HT1080 (cell line): ENCODE results near the gene ASPRV1. TPM values are rescaled to one million over a fixed set of nuclear protein-coding genes. Genes with fewer than 3 reads are reported as not detected.
"Not testable (repeated sequence)": the region's sequence is repeated elsewhere in the genome, so short reads cannot be mapped to it uniquely, and the experiment has no call there.

Source experiments
- DNase-seq: peaks from one replicate; pipeline ENCODE4 v3.0.0-alpha.2; 2015; ENCODE audit warnings: low read depth
- total RNA-seq: library from RNA; depleted of rRNA; stranded (reverse); fragments of >200 nt; shearing (Covaris generic); gene quantifications from 2 replicates; pipeline ENCODE4 v1.2.3, GENCODE V29; 2014

The ASPRV1 gene
- total RNA-seq, 1 experiment from 2014 or later, result 0.35 TPM

GRCh38 chr2:69962986-69963730, 1.7 kb upstream of the ASPRV1 start:
- no peak for DNase-seq

GRCh38 chr2:69960821-69961220, 610 bp downstream of the ASPRV1 start:
- DNase-seq, result no peak

- no peak for DNase-seq
Observed at GRCh38 chr2:69959425-69959824, 2.0 kb downstream of the ASPRV1 start.

GRCh38 chr2:69958480-69958879, 3.0 kb downstream of the ASPRV1 start:
- no peak for DNase-seq

GRCh38 chr2:69957965-69958364, 3.5 kb downstream of the ASPRV1 start:
- no peak for DNase-seq

GRCh38 chr2:69956475-69956979, 4.9 kb downstream of the ASPRV1 start:
- DNase-seq, result no peak

GRCh38 chr2:69955029-69955428, 6.4 kb downstream of the ASPRV1 start:
- DNase-seq, result peak; percentile 30

- DNase-seq, result no peak
Observed at GRCh38 chr2:69954084-69954483, 7.3 kb downstream of the ASPRV1 start.

- DNase-seq, result no peak
Observed at GRCh38 chr2:69952336-69953115, 8.9 kb downstream of the ASPRV1 start.

- DNase-seq, result not testable (repeated sequence)
Observed at GRCh38 chr2:69950671-69951070, 10.8 kb downstream of the ASPRV1 start.

- no peak for DNase-seq
Observed at GRCh38 chr2:69950241-69950640, 11.2 kb downstream of the ASPRV1 start.

- no peak for DNase-seq
Observed at GRCh38 chr2:69948963-69949645, 12.3 kb downstream of the ASPRV1 start.

- DNase-seq, result no peak
Observed at GRCh38 chr2:69948032-69948962, 13.1 kb downstream of the ASPRV1 start.

- DNase-seq, result no peak
Observed at GRCh38 chr2:69947325-69947931, 14.0 kb downstream of the ASPRV1 start.

GRCh38 chr2:69946351-69947324, 14.8 kb downstream of the ASPRV1 start:
- peak; percentile 85 for DNase-seq

- DNase-seq, result no peak
Observed at GRCh38 chr2:69945941-69946340, 15.5 kb downstream of the ASPRV1 start.

- DNase-seq, result peak; percentile 74
Observed at GRCh38 chr2:69945441-69945840, 16.0 kb downstream of the ASPRV1 start.

- no peak for DNase-seq
Observed at GRCh38 chr2:69944756-69945155, 16.7 kb downstream of the ASPRV1 start.
